PC-9 (cell line): ENCODE data around the gene CSE1L. TPM values are rescaled to one million over a fixed set of nuclear protein-coding genes. Genes with fewer than 3 reads are reported as not detected.
"Not testable (repeated sequence)": the region's sequence is repeated elsewhere in the genome, so short reads cannot be mapped to it uniquely, and the experiment has no call there.

Experiments used
- BruUV-seq: library from RNA; stranded (reverse); fragments of 400-500 nt; replicated peaks from 2 replicates; lab custom pipeline; 2021; lab: Mats Ljungman, UMichigan
- CTCF ChIA-PET: fragments of 300-600 bp; sonication (Branson Sonifier 250); formaldehyde crosslinking; loops from one replicate; lab custom pipeline; 2022; ENCODE audit warnings: antibody characterized with exemption; lab: Charles Lee
- POLR2A ChIA-PET: fragments of 300-600 bp; sonication (Branson Sonifier 250); formaldehyde crosslinking; loops from one replicate; lab custom pipeline; 2022; ENCODE audit warnings: antibody characterized with exemption; ENCODE audit not compliant: unreplicated experiment; lab: Charles Lee
- DNase-seq, 2 experiments: peaks; one replicate each; pipeline versions ENCODE4 v3.0.0 to v3.0.0-alpha.2; 2015 to 2022; ENCODE audit warnings: mixed read lengths in 1 of 2
- H2AFZ ChIP-seq: fragments of 200-600 bp; sonication (generic); 2 replicates; pipeline ENCODE4 v1.8.1; 2017; ENCODE audit warnings: antibody characterized with exemption
- H3F3A ChIP-seq: fragments of 200-600 bp; sonication (generic); 2 replicates; pipeline ENCODE4 v1.8.1; 2017; ENCODE audit warnings: antibody characterized with exemption, mild to moderate bottlenecking, low read depth; ENCODE audit not compliant: insufficient read depth
- H3K27ac ChIP-seq: fragments of 200-600 bp; sonication (generic); 2 replicates; pipeline ENCODE4 v1.6.1; 2016; ENCODE audit warnings: mixed run types
- H3K27me3 ChIP-seq: fragments of 200-600 bp; sonication (generic); 2 replicates; pipeline ENCODE4 v1.6.1; 2016; ENCODE audit warnings: low read depth, mixed run types; ENCODE audit not compliant: insufficient read depth
- H3K36me3 ChIP-seq: fragments of 200-600 bp; sonication (generic); 2 replicates; pipeline ENCODE4 v1.6.1; 2016; ENCODE audit warnings: low read depth, mixed run types
- H3K4me1 ChIP-seq: fragments of 200-600 bp; sonication (generic); replicated peaks from 2 replicates; pipeline ENCODE4 v1.6.1; 2016; ENCODE audit warnings: mixed run types; ENCODE audit not compliant: insufficient read depth
- H3K4me2 ChIP-seq: fragments of 200-600 bp; sonication (generic); 2 replicates; pipeline ENCODE4 v1.6.1; 2017; ENCODE audit warnings: mixed run types
- H3K4me3 ChIP-seq: fragments of 200-600 bp; sonication (generic); 2 replicates; pipeline ENCODE4 v1.6.1; 2016; ENCODE audit warnings: mixed run types
- H3K79me2 ChIP-seq: fragments of 200-600 bp; sonication (generic); 2 replicates; pipeline ENCODE4 v1.6.1; 2017; ENCODE audit warnings: low read depth, mixed run types
- H3K9me2 ChIP-seq: fragments of 200-600 bp; sonication (generic); 2 replicates; pipeline ENCODE4 v1.8.1; 2017; ENCODE audit warnings: mild to moderate bottlenecking; ENCODE audit not compliant: insufficient read depth
- H3K9me3 ChIP-seq: fragments of 200-600 bp; sonication (generic); 2 replicates; pipeline ENCODE4 v1.8.1; 2016; ENCODE audit warnings: low read depth; ENCODE audit not compliant: insufficient read depth
- H4K20me1 ChIP-seq: fragments of 200-600 bp; sonication (generic); 2 replicates; pipeline ENCODE4 v1.8.1; 2017; ENCODE audit not compliant: insufficient read depth
- EZH2 ChIP-seq: fragments of 200-600 bp; sonication (generic); IDR thresholded peaks from 2 replicates; pipeline ENCODE4 v1.8.0; 2017; ENCODE audit warnings: antibody characterized with exemption, low read depth
- intact Hi-C: fragments of 100-400 bp; cut with micrococcal nuclease; formaldehyde crosslinking; loops from one replicate; pipeline ENCODE4 v1.10.0; 2022; ENCODE audit not compliant: unreplicated experiment
- total RNA-seq: library from RNA; stranded (reverse); gene quantifications from 2 replicates; pipeline ENCODE4 v1.2.3, GENCODE V29; 2021
- TF ChIP-seq, protein P1 (sequence below): fragments of 200-600 bp; sonication (generic); conservative IDR thresholded peaks from 2 replicates; pipeline ENCODE4 v1.6.1; 2017; ENCODE audit warnings: mixed run types, antibody characterized with exemption, mild to moderate bottlenecking, moderate library complexity

Gene CSE1L
- total RNA-seq, 1 experiment from 2014 or later: 132 TPM

DNA sequence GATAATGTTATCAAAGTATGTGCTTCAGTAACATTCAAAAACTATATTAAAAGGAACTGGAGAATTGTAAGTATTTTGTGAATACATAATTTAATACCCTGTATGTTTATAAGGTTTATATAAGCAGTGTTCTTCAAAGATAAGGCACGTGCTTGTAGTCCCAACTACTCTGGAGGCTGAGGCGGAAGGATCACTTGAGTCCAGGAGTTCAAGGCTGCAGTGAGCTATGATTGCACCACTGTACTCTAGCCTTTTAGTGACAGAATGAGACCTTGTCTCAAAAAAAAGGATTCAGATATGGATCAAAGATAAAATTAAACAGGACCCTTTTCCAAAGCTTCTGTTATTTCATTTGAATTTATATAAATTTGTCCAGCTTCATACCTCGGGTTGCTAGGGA lies 17.2 kb downstream of the CSE1L start:
- Histone ChIP-seq H3K4me1 (no peaks in the 10 kb centered on the region), H4K20me1 (peaks cover 35% of the 10 kb centered on the region), H3K79me2 (peaks cover 56% of the 10 kb centered on the region), H3K9me3 (no peaks in the 10 kb centered on the region), H3K4me2 (no peak overlapping the region), H3K27ac (no peak overlapping the region), H2AFZ (no peak overlapping the region), H3K4me3 (no peak overlapping the region), H3K27me3 (no peaks in the 10 kb centered on the region), H3K36me3 (peaks cover 47% of the 10 kb centered on the region), H3K9me2 (no peaks in the 10 kb centered on the region), H3F3A (peaks cover 28% of the 10 kb centered on the region)
- TF ChIP-seq, protein P1, sequence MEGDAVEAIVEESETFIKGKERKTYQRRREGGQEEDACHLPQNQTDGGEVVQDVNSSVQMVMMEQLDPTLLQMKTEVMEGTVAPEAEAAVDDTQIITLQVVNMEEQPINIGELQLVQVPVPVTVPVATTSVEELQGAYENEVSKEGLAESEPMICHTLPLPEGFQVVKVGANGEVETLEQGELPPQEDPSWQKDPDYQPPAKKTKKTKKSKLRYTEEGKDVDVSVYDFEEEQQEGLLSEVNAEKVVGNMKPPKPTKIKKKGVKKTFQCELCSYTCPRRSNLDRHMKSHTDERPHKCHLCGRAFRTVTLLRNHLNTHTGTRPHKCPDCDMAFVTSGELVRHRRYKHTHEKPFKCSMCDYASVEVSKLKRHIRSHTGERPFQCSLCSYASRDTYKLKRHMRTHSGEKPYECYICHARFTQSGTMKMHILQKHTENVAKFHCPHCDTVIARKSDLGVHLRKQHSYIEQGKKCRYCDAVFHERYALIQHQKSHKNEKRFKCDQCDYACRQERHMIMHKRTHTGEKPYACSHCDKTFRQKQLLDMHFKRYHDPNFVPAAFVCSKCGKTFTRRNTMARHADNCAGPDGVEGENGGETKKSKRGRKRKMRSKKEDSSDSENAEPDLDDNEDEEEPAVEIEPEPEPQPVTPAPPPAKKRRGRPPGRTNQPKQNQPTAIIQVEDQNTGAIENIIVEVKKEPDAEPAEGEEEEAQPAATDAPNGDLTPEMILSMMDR: no peak
- no peak for TF ChIP-seq EZH2
- ChIA-PET CTCF (no interaction called here), POLR2A (interaction anchor here (0.6 kb wide), 1 partner anchor 115 kb away, joined by 4 read pairs; no protein-coding TSS in a partner anchor)
- BruUV-seq: no TSS peak
- intact Hi-C loops: no loop called here
- DNase-seq: no peak

DNA sequence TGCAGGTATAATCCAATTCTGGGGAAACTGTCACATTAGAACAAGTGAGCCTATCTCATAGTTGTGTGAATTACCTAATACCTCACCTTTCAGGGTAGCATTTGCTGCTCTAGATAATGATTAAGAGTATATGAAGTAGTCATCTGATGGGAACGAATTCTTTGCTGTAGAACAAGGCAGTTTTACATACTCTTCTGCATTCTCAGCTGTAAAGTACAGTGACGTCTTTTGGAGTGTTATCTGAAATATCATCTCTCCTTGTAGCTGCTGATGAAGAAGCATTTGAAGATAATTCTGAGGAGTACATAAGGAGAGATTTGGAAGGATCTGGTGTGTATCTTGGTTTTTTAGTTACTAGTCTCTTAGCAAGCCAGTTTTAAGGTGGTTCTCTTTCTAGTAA lies 28.4 kb downstream of the CSE1L start:
- BruUV-seq: no TSS peak
- peaks cover 63% of the 10 kb centered on the region for H3K36me3 ChIP-seq
- no peak for DNase-seq
- no peak for TF ChIP-seq EZH2
- TF ChIP-seq, protein P1: no peak
- H3K27me3 ChIP-seq: no peaks in the 10 kb centered on the region
- H3K4me2 ChIP-seq: no peak overlapping the region
- ChIA-PET CTCF (no interaction called here), POLR2A (no interaction called here)
- no peak overlapping the region for H3K4me3 ChIP-seq
- peaks cover 18% of the 10 kb centered on the region for H3F3A ChIP-seq
- intact Hi-C loops: loop anchor here (10.0 kb wide), 1 partner anchor 60 kb away; no protein-coding TSS in a partner anchor
- H3K9me2 ChIP-seq: no peaks in the 10 kb centered on the region
- peaks cover 2% of the 10 kb centered on the region; the same call in 1 of the 2 replicates for H3K79me2 ChIP-seq
- H2AFZ ChIP-seq: no peak overlapping the region
- peaks cover 11% of the 10 kb centered on the region for H4K20me1 ChIP-seq
- no peaks in the 10 kb centered on the region for H3K4me1 ChIP-seq
- no peaks in the 10 kb centered on the region for H3K9me3 ChIP-seq
- no peak overlapping the region for H3K27ac ChIP-seq

DNA sequence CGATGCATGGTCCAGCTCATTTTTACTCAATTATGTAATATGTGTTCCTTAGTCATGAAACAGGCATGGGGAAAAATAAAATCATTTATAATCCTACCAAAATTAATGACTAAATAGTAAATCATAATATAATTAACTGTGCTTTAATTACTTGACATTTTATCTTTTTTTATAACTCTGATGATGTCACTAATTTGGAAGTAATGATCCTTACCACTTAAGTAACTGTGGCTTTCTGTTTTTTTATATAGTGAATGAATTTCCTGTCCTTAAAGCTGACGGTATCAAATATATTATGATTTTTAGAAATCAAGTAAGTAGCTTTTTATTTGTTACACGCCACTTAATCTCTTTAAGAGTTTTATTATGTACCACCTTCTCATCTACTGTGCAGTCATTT lies 32.2 kb downstream of the CSE1L start:
- ChIA-PET CTCF (interaction anchor here (0.5 kb wide), 2 partner anchors 15 to 84 kb away, joined by 7 to 9 read pairs; no protein-coding TSS in a partner anchor), POLR2A (interaction anchor here (0.6 to 0.7 kb wide), 2 partner anchors 101 to 198 kb away, joined by 3 to 6 read pairs; no protein-coding TSS in a partner anchor)
- DNase-seq: no peak
- Histone ChIP-seq H3K9me3 (no peaks in the 10 kb centered on the region), H3K4me3 (no peak overlapping the region), H3K36me3 (peaks cover 48% of the 10 kb centered on the region), H3F3A (peaks cover 14% of the 10 kb centered on the region), H4K20me1 (peaks cover 7% of the 10 kb centered on the region; the same call in 1 of the 2 replicates), H2AFZ (no peak overlapping the region), H3K27me3 (no peaks in the 10 kb centered on the region), H3K4me2 (no peak overlapping the region), H3K27ac (no peak overlapping the region), H3K9me2 (no peaks in the 10 kb centered on the region), H3K4me1 (no peaks in the 10 kb centered on the region), H3K79me2 (no peaks in the 10 kb centered on the region; the same call in 1 of the 2 replicates)
- TF ChIP-seq EZH2: no peak
- TF ChIP-seq, protein P1: no peak
- intact Hi-C loops: loop anchor here (10.0 kb wide), 1 partner anchor 64 kb away; no protein-coding TSS in a partner anchor
- no TSS peak for BruUV-seq

DNA sequence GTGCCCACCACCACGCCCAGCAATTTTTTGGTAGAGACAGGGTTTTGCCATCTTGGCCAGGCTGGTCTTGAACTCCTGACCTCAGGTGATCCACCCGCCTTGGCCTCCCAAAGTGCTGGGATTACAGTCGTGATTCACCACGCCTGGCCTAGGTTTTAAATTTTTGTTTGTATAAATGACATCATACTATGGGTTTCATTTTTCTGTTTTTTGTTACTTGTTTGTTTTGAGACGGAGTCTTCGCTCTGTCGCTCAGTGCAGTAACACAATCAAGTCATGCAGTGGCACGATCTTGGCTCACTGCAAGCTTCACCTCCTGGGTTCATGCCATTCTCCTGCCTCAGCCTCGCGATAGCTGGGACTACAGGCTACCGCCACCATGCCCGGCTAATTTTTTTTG lies 36.2 kb downstream of the CSE1L start:
- POLR2A ChIA-PET, H3K79me2 ChIP-seq, H3K27me3 ChIP-seq, H4K20me1 ChIP-seq, H3K27ac ChIP-seq, H3K9me3 ChIP-seq, intact Hi-C loops, H3K4me1 ChIP-seq, H3K9me2 ChIP-seq, H3K4me2 ChIP-seq, CTCF ChIA-PET, DNase-seq, H3K4me3 ChIP-seq, BruUV-seq, H2AFZ ChIP-seq: not testable (repeated sequence)
- Histone ChIP-seq H3K36me3 (peaks cover 47% of the 10 kb centered on the region), H3F3A (peaks cover 17% of the 10 kb centered on the region)
